K562 (cell line): ENCODE data around the gene FMO5. TPM values are rescaled to one million over a fixed set of nuclear protein-coding genes. Genes with fewer than 3 reads are reported as not detected.

Source experiments
- ARID4B ChIP-seq: sonication (generic); formaldehyde crosslinking; IDR thresholded peaks from 2 replicates; pipeline ENCODE4 v1.8.0; 2022; ENCODE audit warnings: mild to moderate bottlenecking, missing genetic modification reagents
- BDP1 ChIP-seq: IDR thresholded peaks from 3 replicates; pipeline ENCODE4 v1.6.1; 2011; ENCODE audit not compliant: insufficient read length, insufficient read depth
- ELF1 ChIP-seq: fragments of 200-800 bp; sonication (Bioruptor generic); IDR thresholded peaks from 2 replicates; pipeline ENCODE4 v1.6.1; 2016; ENCODE audit warnings: missing genetic modification characterization, missing compliant biosample characterization
- ERF ChIP-seq: fragments of 450-650 bp; formaldehyde crosslinking; IDR thresholded peaks from 2 replicates; pipeline ENCODE4 v1.4.0; 2020; ENCODE audit warnings: mild to moderate bottlenecking, mixed read lengths
- EWSR1 ChIP-seq: fragments of 450-650 bp; IDR thresholded peaks from 2 replicates; pipeline ENCODE4 v1.6.1; 2018; ENCODE audit warnings: borderline replicate concordance, mild to moderate bottlenecking, low read depth, moderate library complexity; ENCODE audit not compliant: partially characterized antibody
- GTF2A2 ChIP-seq: IDR thresholded peaks from 2 replicates; pipeline ENCODE4 v1.6.1; 2016; ENCODE audit warnings: mild to moderate bottlenecking, missing genetic modification characterization, missing compliant biosample characterization
- GTF2B ChIP-seq: IDR thresholded peaks from 2 replicates; pipeline ENCODE4 v1.6.1; 2011; ENCODE audit not compliant: insufficient read length; ENCODE audit errors: extremely low read depth
- HNRNPUL1 ChIP-seq: fragments of 200-400 bp; formaldehyde crosslinking; IDR thresholded peaks from 2 replicates; pipeline ENCODE4 v1.6.1; 2017; ENCODE audit warnings: low read length
- KLF13 ChIP-seq: fragments of 450-650 bp; IDR thresholded peaks from 2 replicates; pipeline ENCODE4 v1.6.1; 2016; ENCODE audit warnings: missing genetic modification characterization, low read depth, mild to moderate bottlenecking, missing compliant biosample characterization, moderate library complexity, borderline replicate concordance
- NCOA1 ChIP-seq: fragments of 450-650 bp; IDR thresholded peaks from 2 replicates; pipeline ENCODE4 v1.6.1; 2016; ENCODE audit warnings: low read depth
- NR3C1 ChIP-seq: sonication (generic); formaldehyde crosslinking; IDR thresholded peaks from 2 replicates; pipeline ENCODE4 v1.8.1; 2022; ENCODE audit warnings: missing genetic modification reagents
- PHB2 ChIP-seq: fragments of 450-650 bp; IDR thresholded peaks from 2 replicates; pipeline ENCODE4 v1.6.1; 2017; ENCODE audit warnings: low read depth
- PHTF2 ChIP-seq: fragments of 250-450 bp; sonication (Bioruptor Pico); IDR thresholded peaks from 2 replicates; pipeline ENCODE4 v1.5.0; 2021; ENCODE audit warnings: mild to moderate bottlenecking
- PRMT5 ChIP-seq: sonication (generic); formaldehyde crosslinking; IDR thresholded peaks from 2 replicates; pipeline ENCODE4 v1.5.0; 2020; ENCODE audit warnings: missing genetic modification reagents
- PURB ChIP-seq: sonication (generic); formaldehyde crosslinking; IDR thresholded peaks from 2 replicates; pipeline ENCODE4 v1.9.0; 2021; ENCODE audit warnings: low read depth, mild to moderate bottlenecking, missing genetic modification reagents
- RBM25 ChIP-seq: fragments of 200-400 bp; formaldehyde crosslinking; IDR thresholded peaks from 2 replicates; pipeline ENCODE4 v1.6.1; 2018; ENCODE audit warnings: low read length, low read depth, moderate library complexity; ENCODE audit not compliant: severe bottlenecking
- SMAD2 ChIP-seq: fragments of 150-350 bp; IDR thresholded peaks from 2 replicates; pipeline ENCODE4 v1.6.1; 2014; ENCODE audit warnings: low read depth, mild to moderate bottlenecking, low read length
- UBTF ChIP-seq, 2 experiments: IDR thresholded peaks; 2 replicates each; pipeline ENCODE4 v1.6.1; 2012; ENCODE audit warnings: improper control_type of control experiment in 2 of 2, low read depth in 2 of 2, low read length in 2 of 2, borderline replicate concordance in 1 of 2
- ZBTB7A ChIP-seq: IDR thresholded peaks from 2 replicates; pipeline ENCODE4 v1.6.1; 2011; ENCODE audit warnings: low read depth, mild to moderate bottlenecking, low read length, moderate library complexity, borderline replicate concordance; ENCODE audit not compliant: control insufficient read depth
- ZFP1 ChIP-seq: fragments of 450-650 bp; formaldehyde crosslinking; IDR thresholded peaks from 2 replicates; pipeline ENCODE4 v1.4.0; 2020; ENCODE audit warnings: mild to moderate bottlenecking, mixed read lengths
- ZNF347 ChIP-seq: fragments of 450-650 bp; formaldehyde crosslinking; IDR thresholded peaks from 2 replicates; pipeline ENCODE4 v1.4.0; 2020; ENCODE audit warnings: low read depth, mild to moderate bottlenecking, moderate library complexity
- polyA plus RNA-seq, 8 experiments: library from polyadenylated mRNA; depleted of rRNA in 4 of 8; stranded (reverse) in 5 of 8; unstranded in 3 of 8; fragments of >200 nt; fragmentation: Nextera tagmentation in 2 of 8; fragmentation: Illumina TruSeq in 1 of 8; extraction: Ambion mirVana in 2 of 8; extraction: Trizol in 1 of 8; gene quantifications; 2 replicates each; pipeline versions ENCODE4 v1.2.1 to v1.2.3, GENCODE V29; 2011 to 2014; ENCODE audit warnings: inconsistent platforms in 1 of 8, missing spikeins in 1 of 8
- total RNA-seq, 7 experiments: library from RNA; depleted of rRNA in 6 of 7; stranded (reverse); fragments of >200 nt in 6 of 7; fragmentation: Illumina TruSeq in 2 of 7; extraction: Trizol in 2 of 7; gene quantifications; 2 replicates each; pipeline versions ENCODE4 v1.2.1 to v1.2.3, GENCODE V29; 2011 to 2021; ENCODE audit warnings: low replicate concordance in 1 of 7

FMO5 gene
- total and polyA plus RNA-seq, 9 of the 15 experiments (the other 6 are each of a cell fraction or from before 2014, with no cell fraction given) = 0.11 to 0.69 (median 0.19) TPM; not detected in 1

- TF ChIP-seq UBTF (IDR thresholded peaks at IDR 0.05; ENCODE audit: borderline replicate concordance in 1 of 2, low read depth in 2 of 2, low read length in 2 of 2) (peak in 1 of 2 experiments; percentile 87; a peak in 3 of 4 replicates), EWSR1 (no peak), PHB2 (no peak), RBM25 (no peak), PHTF2 (CRISPR knock-in tag) (no peak), NCOA1 (no peak), PURB (CRISPR knock-in tag) (no peak), ERF (CRISPR knock-in tag) (no peak), ELF1 (no peak; the same call in 1 of the 2 replicates), GTF2B (no peak), NR3C1 (CRISPR knock-in tag) (no peak), GTF2A2 (tag) (no peak), ARID4B (CRISPR knock-in tag) (no peak), ZBTB7A (peak; percentile 64; the same call in 1 of the 2 replicates), PRMT5 (CRISPR knock-in tag) (no peak), ZNF347 (CRISPR knock-in tag) (no peak), HNRNPUL1 (no peak), SMAD2 (no peak; the same call in 1 of the 2 replicates), BDP1 (no peak), ZFP1 (CRISPR knock-in tag) (no peak), KLF13 (tag) (no peak)
These were observed 52.7 kb downstream of the FMO5 start, which contains the start of gene PRKAB2 (continued) for GRCh38 chr1:147172168-147173016.
